Measurements from ENCODE around the gene EIF2D. TPM values are rescaled to one million over a fixed set of nuclear protein-coding genes. Genes with fewer than 3 reads are reported as not detected.

Gene EIF2D
- total and polyA plus RNA-seq, 9 of the 15 experiments (the other 6 are each of a cell fraction or from before 2014, with no cell fraction given): 81.1 to 138 (median 93.9) TPM

- TF ChIP-seq, protein P1, sequence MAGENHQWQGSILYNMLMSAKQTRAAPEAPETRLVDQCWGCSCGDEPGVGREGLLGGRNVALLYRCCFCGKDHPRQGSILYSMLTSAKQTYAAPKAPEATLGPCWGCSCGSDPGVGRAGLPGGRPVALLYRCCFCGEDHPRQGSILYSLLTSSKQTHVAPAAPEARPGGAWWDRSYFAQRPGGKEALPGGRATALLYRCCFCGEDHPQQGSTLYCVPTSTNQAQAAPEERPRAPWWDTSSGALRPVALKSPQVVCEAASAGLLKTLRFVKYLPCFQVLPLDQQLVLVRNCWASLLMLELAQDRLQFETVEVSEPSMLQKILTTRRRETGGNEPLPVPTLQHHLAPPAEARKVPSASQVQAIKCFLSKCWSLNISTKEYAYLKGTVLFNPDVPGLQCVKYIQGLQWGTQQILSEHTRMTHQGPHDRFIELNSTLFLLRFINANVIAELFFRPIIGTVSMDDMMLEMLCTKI (IDR thresholded peaks at IDR 0.05; ENCODE audit: partially characterized antibody): no peak
- peak; percentile 89 to 97; a peak in 3 of 4 replicates for TF ChIP-seq SIN3A (IDR thresholded peaks at IDR 0.05; ENCODE audit: borderline replicate concordance in 2 of 2, control insufficient read depth in 1 of 2, low read depth in 2 of 2, low read length in 2 of 2)
- TF ChIP-seq, protein P2, sequence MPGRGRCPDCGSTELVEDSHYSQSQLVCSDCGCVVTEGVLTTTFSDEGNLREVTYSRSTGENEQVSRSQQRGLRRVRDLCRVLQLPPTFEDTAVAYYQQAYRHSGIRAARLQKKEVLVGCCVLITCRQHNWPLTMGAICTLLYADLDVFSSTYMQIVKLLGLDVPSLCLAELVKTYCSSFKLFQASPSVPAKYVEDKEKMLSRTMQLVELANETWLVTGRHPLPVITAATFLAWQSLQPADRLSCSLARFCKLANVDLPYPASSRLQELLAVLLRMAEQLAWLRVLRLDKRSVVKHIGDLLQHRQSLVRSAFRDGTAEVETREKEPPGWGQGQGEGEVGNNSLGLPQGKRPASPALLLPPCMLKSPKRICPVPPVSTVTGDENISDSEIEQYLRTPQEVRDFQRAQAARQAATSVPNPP (IDR thresholded peaks at IDR 0.05; ENCODE audit: borderline replicate concordance, insufficient read depth, insufficient read length): no peak
- peak; percentile 87 for TF ChIP-seq ESRRA (IDR thresholded peaks at IDR 0.05; ENCODE audit: borderline replicate concordance, low read depth)
- peak; percentile 85; the same call in 1 of the 2 replicates for TF ChIP-seq ZNF766 (CRISPR knock-in tag; conservative IDR thresholded peaks at IDR 0.05)
- TF ChIP-seq MCM7 (IDR thresholded peaks at IDR 0.05): peak in 1 of 2 experiments; percentile 76; a peak in 1 of 4 replicates
- TF ChIP-seq YBX1 (IDR thresholded peaks at IDR 0.05): no peak
- peak; percentile 43 for TF ChIP-seq EGR1 (conservative IDR thresholded peaks at IDR 0.05)
- peak; percentile 82 for TF ChIP-seq JUND (IDR thresholded peaks at IDR 0.05; ENCODE audit: borderline replicate concordance, low read depth, low read length)
- peak; percentile 61; the same call in 1 of the 3 replicates for TF ChIP-seq JUND (tag; IDR thresholded peaks at IDR 0.05; ENCODE audit: borderline replicate concordance, low read depth, low read length)
- TF ChIP-seq IFI16 (CRISPR knock-in tag; IDR thresholded peaks at IDR 0.05): no peak
- TF ChIP-seq HNRNPUL1 (IDR thresholded peaks at IDR 0.05; ENCODE audit: low read length): no peak
- TF ChIP-seq CC2D1A (IDR thresholded peaks at IDR 0.05): peak; percentile 29; the same call in 1 of the 2 replicates
- TF ChIP-seq ATF3 (IDR thresholded peaks at IDR 0.05): no peak
- TF ChIP-seq ATF3 (CRISPR knock-in tag; conservative IDR thresholded peaks at IDR 0.05): peak; percentile 93
- TF ChIP-seq ZBTB34 (CRISPR knock-in tag; IDR thresholded peaks at IDR 0.05): no peak
- no peak for TF ChIP-seq ZNF699 (CRISPR knock-in tag; IDR thresholded peaks at IDR 0.05; ENCODE audit: insufficient replicate concordance)
- TF ChIP-seq PHF20 (IDR thresholded peaks at IDR 0.05; ENCODE audit: partially characterized antibody): peak; percentile 100
- peak; percentile 38 to 83; a peak in 3 of 4 replicates for TF ChIP-seq MLLT1 (IDR thresholded peaks at IDR 0.05)
Observed at GRCh38 chr1:206612129-206612876, at the start of gene EIF2D (continued).
